ENCODE data around the gene SLC38A3. TPM values are rescaled to one million over a fixed set of nuclear protein-coding genes. Genes with fewer than 3 reads are reported as not detected.
A peak's percentile ranks its signal among the peaks of the same experiment; 100 is the strongest.

SLC38A3 gene
- total and polyA plus RNA-seq, 9 of the 15 experiments (the other 6 are each of a cell fraction or from before 2014, with no cell fraction given) = 0.09 to 0.38 (median 0.16) TPM; not detected in 6

DNA sequence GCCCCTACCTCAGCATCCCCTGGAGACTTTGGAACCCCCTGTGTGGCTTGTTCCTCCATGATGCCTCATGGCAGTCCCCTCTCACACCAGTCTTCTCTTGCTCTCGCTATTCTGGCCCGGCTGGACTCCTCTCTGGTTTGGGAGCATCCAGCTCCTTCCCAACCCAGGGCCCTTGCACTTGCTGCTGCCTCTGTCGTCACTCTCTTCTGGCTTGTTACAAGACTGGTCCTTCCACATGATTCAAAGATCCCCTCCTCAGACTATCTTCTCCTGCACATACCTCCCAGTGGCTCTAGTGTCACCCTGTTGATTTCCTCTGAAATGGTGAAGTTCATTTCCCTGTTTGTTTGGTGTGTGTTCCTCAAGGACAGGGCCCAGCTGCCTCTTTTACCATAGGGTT is 24.4 kb downstream of the SLC38A3 start:
- H3K79me2 ChIP-seq (ENCODE audit: control insufficient read depth, insufficient read depth, low read length) = no peaks in the 10 kb centered on the region

More for the DNA sequence above, 24.4 kb downstream of the SLC38A3 start:
- Histone ChIP-seq H3K27ac (ENCODE audit: extremely low read depth, low read depth, low read length) (no peak overlapping the region), H3K27me3 (ENCODE audit: control insufficient read depth in 2 of 2, insufficient read depth in 2 of 2, low read length in 2 of 2) (no peaks in the 10 kb centered on the region), H3K9me3 (replicated peaks; ENCODE audit: control insufficient read depth, insufficient read depth, low read depth, low read length) (no peaks in the 10 kb centered on the region), H2AFZ (ENCODE audit: low read depth, low read length) (no peak overlapping the region), H4K20me1 (replicated peaks; ENCODE audit: control insufficient read depth, insufficient read depth, low read length) (no peaks in the 10 kb centered on the region), H3K36me3 (ENCODE audit: control insufficient read depth, insufficient read depth, low read length) (no peaks in the 10 kb centered on the region), H3K9ac (ENCODE audit: insufficient read depth in 1 of 2, low read depth in 2 of 2, low read length in 2 of 2) (peak overlapping the region in 1 of 2 experiments; percentile 43; a peak in 1 of 4 replicates), H3K9me1 (ENCODE audit: control insufficient read depth, insufficient read depth, low read length) (no peaks in the 10 kb centered on the region), H3K4me1 (replicated peaks in 1 of 2; ENCODE audit: control insufficient read depth in 2 of 2, insufficient read depth in 2 of 2, low read length in 2 of 2) (peaks cover 21 to 54% of the 10 kb centered on the region in 2 experiments), H3K4me2 (ENCODE audit: insufficient read depth, low read length) (no peak overlapping the region), H3K4me3 (no peak overlapping the region)
- FAIRE-seq (no peak), DNase-seq (ENCODE audit: extremely low read depth in 1 of 4, low spot score in 3 of 4) (no peak), ATAC-seq (no peak)
- 86% methylated on average over 3 of the region's 3 CpGs for WGBS (ENCODE audit: insufficient coverage, low coverage, missing lambda C conversion rate)
- CTCF ChIA-PET (ENCODE audit: low intra/inter-chr PET ratio) = no interaction called here
- intact Hi-C loops (cut with micrococcal nuclease) = no loop called here
- TF ChIP-seq SMAD1 (IDR thresholded peaks at IDR 0.05; ENCODE audit: low read depth, low read length, partially characterized antibody) (no peak), SMARCB1 (IDR thresholded peaks at IDR 0.05; ENCODE audit: insufficient read length, low read depth) (no peak), SOX6 (IDR thresholded peaks at IDR 0.05) (no peak), KDM2B (CRISPR knock-in tag; IDR thresholded peaks at IDR 0.05) (no peak), CEBPG (CRISPR knock-in tag; IDR thresholded peaks at IDR 0.05) (no peak), CEBPG (tag; conservative IDR thresholded peaks at IDR 0.05 in 1 of 2, IDR thresholded peaks at IDR 0.05 in 1 of 2) (no peak), RBM25 (IDR thresholded peaks at IDR 0.05; ENCODE audit: low read depth, low read length, severe bottlenecking) (no peak), TCF3 (CRISPR knock-in tag; IDR thresholded peaks at IDR 0.05) (no peak), HEY1 (CRISPR knock-in tag; IDR thresholded peaks at IDR 0.05; ENCODE audit: borderline replicate concordance) (no peak)
- TF ChIP-seq, protein P1, sequence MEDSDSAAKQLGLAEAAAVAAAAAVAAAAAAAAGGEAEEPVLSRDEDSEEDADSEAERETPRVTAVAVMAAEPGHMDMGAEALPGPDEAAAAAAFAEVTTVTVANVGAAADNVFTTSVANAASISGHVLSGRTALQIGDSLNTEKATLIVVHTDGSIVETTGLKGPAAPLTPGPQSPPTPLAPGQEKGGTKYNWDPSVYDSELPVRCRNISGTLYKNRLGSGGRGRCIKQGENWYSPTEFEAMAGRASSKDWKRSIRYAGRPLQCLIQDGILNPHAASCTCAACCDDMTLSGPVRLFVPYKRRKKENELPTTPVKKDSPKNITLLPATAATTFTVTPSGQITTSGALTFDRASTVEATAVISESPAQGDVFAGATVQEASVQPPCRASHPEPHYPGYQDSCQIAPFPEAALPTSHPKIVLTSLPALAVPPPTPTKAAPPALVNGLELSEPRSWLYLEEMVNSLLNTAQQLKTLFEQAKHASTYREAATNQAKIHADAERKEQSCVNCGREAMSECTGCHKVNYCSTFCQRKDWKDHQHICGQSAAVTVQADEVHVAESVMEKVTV (CRISPR knock-in tag; IDR thresholded peaks at IDR 0.05) = no peak
- TF ChIP-seq, protein P2, sequence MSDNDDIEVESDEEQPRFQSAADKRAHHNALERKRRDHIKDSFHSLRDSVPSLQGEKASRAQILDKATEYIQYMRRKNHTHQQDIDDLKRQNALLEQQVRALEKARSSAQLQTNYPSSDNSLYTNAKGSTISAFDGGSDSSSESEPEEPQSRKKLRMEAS (CRISPR knock-in tag; IDR thresholded peaks at IDR 0.05) = no peak
- TF ChIP-seq, protein P3, sequence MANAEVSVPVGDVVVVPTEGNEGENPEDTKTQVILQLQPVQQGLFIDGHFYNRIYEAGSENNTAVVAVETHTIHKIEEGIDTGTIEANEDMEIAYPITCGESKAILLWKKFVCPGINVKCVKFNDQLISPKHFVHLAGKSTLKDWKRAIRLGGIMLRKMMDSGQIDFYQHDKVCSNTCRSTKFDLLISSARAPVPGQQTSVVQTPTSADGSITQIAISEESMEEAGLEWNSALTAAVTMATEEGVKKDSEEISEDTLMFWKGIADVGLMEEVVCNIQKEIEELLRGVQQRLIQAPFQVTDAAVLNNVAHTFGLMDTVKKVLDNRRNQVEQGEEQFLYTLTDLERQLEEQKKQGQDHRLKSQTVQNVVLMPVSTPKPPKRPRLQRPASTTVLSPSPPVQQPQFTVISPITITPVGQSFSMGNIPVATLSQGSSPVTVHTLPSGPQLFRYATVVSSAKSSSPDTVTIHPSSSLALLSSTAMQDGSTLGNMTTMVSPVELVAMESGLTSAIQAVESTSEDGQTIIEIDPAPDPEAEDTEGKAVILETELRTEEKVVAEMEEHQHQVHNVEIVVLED (CRISPR knock-in tag; IDR thresholded peaks at IDR 0.05) = no peak
- POLR2A ChIA-PET = interaction anchor here (0.6 to 1.4 kb wide), 2 partner anchors 12 to 115 kb away, joined by 3 to 4 read pairs; no protein-coding TSS in a partner anchor
- in situ Hi-C loops (cut with MboI) = loop anchor here (5.0 kb wide), 2 partner anchors 37 to 43 kb away; partner anchors contain the start of gene GNAT1
- BruUV-seq (replicated peaks) = no TSS peak

Data from K562 (cell line).